Measurements from ENCODE around the gene HEXB. TPM values are rescaled to one million over a fixed set of nuclear protein-coding genes. Genes with fewer than 3 reads are reported as not detected.

The HEXB gene
- total and polyA plus RNA-seq, 2 of the 8 experiments (the other 6 are each of a cell fraction or from before 2014, with no cell fraction given): 39.7 to 69.2 TPM

DNA sequence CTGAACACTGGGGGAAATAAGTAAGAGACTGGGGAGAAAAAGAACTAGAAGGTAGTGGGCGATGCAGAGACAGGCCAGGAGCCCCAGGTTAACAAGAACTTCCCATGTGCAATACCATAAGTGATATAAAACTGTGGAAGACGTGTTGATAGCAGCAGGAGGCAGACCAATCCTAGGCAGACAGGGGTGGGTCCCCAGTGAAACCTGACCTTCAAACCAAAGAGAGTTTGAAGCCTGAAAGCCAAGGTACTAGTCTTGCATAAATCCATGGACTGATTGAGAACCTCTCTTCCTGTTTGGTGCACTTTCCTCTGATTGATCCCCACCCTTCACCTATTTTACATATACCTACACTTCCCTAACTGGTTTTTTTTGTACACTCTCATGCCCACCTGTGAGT lies 15.2 kb upstream of the HEXB start:
- Histone ChIP-seq H3K36me3 (ENCODE audit: control insufficient read depth in 2 of 4, insufficient read depth in 4 of 4, low read length in 3 of 4) (no peaks in the 10 kb centered on the region), H3K27me3 (replicated peaks in 1 of 4; ENCODE audit: control insufficient read depth in 3 of 4, extremely low read depth in 1 of 4, insufficient read depth in 3 of 4, low read length in 3 of 4) (no peaks in the 10 kb centered on the region), H4K20me1 (replicated peaks in 1 of 2; ENCODE audit: control insufficient read depth in 1 of 2, insufficient read depth in 2 of 2, low read length in 2 of 2) (no peaks in the 10 kb centered on the region), H3K4me1 (replicated peaks in 1 of 4; ENCODE audit: control insufficient read depth in 3 of 4, insufficient read depth in 4 of 4, low read length in 3 of 4) (peaks cover 0 to 6% (median 4%) of the 10 kb centered on the region in 4 experiments; a peak in 5 of 7 replicates), H2AFZ (ENCODE audit: low read length) (no peak overlapping the region), H2BK120ac (replicated peaks; ENCODE audit: low read depth, low read length) (no peak overlapping the region), H3K56ac (replicated peaks; ENCODE audit: insufficient read length, low read depth, low read length) (no peak overlapping the region), H3K23me2 (ENCODE audit: low read depth, low read length) (no peaks in the 10 kb centered on the region; the same call in 1 of the 2 replicates), H2AK5ac (ENCODE audit: low read depth, low read length) (no peak overlapping the region), H3K9ac (replicated peaks in 1 of 4; ENCODE audit: extremely low read depth in 1 of 4, low read depth in 3 of 4, low read length in 3 of 4) (no peak overlapping the region), H3K27ac (ENCODE audit: low read depth, low read length) (no peak overlapping the region), H3K4me2 (ENCODE audit: insufficient read depth in 1 of 2, low read depth in 2 of 2, low read length in 2 of 2) (no peak overlapping the region), H3K9me3 (ENCODE audit: insufficient read depth in 2 of 2, low read depth in 1 of 2, low read length in 1 of 2) (no peaks in the 10 kb centered on the region), H4K5ac (ENCODE audit: insufficient read length, low read depth, low read length) (no peak overlapping the region), H3K79me1 (ENCODE audit: low read depth, low read length) (no peaks in the 10 kb centered on the region), H2BK12ac (ENCODE audit: low read depth, low read length) (no peak overlapping the region), H3K4ac (replicated peaks; ENCODE audit: insufficient read length, low read depth, low read length) (no peak overlapping the region), H3K23ac (ENCODE audit: insufficient read length) (no peak overlapping the region), H2BK5ac (ENCODE audit: low read depth, low read length) (no peak overlapping the region), H4K91ac (replicated peaks; ENCODE audit: insufficient read length, low read length) (no peak overlapping the region), H3K14ac (ENCODE audit: insufficient read length) (no peak overlapping the region), H4K8ac (ENCODE audit: extremely low read depth, insufficient read depth, low read length) (no peak overlapping the region), H3K18ac (ENCODE audit: extremely low read depth, low read length) (no peak overlapping the region), H2BK15ac (ENCODE audit: low read length) (no peak overlapping the region), H3K79me2 (ENCODE audit: control insufficient read depth in 1 of 2, insufficient read depth in 2 of 2, low read length in 2 of 2) (no peaks in the 10 kb centered on the region), H2BK20ac (ENCODE audit: low read length) (no peak overlapping the region), H3K4me3 (ENCODE audit: extremely low read depth in 1 of 4, insufficient read depth in 2 of 4, low read depth in 3 of 4, low read length in 4 of 4) (no peak overlapping the region)
- CTCF ChIA-PET (ENCODE audit: partially characterized antibody): interaction anchor here (1.0 kb wide), 1 partner anchor 20 kb away, joined by 3 read pairs; no protein-coding TSS in a partner anchor
- POLR2A ChIA-PET (ENCODE audit: partially characterized antibody): interaction anchor here (1.2 kb wide), 1 partner anchor 29 kb away, joined by 3 read pairs; the partner anchor contains the start of gene ENC1
- WGBS, 2 experiments (ENCODE audit: extremely low coverage in 1 of 2, insufficient coverage in 1 of 2, insufficient read length in 1 of 2, insufficient replicate concordance in 2 of 2, low coverage in 1 of 2, low lambda C conversion rate in 2 of 2, missing lambda C conversion rate in 1 of 2): 79% methylated on average over 2 of the region's 2 CpGs; no CpG with 5 or more reads in 1 of the 2 experiments
- FAIRE-seq (no peak), DNase-seq (ENCODE audit: low read depth in 1 of 2, low spot score in 2 of 2) (no peak)
- TF ChIP-seq EGR1 (IDR thresholded peaks at IDR 0.05; ENCODE audit: borderline replicate concordance, low read depth, low read length): no peak
- TF ChIP-seq, protein P1, sequence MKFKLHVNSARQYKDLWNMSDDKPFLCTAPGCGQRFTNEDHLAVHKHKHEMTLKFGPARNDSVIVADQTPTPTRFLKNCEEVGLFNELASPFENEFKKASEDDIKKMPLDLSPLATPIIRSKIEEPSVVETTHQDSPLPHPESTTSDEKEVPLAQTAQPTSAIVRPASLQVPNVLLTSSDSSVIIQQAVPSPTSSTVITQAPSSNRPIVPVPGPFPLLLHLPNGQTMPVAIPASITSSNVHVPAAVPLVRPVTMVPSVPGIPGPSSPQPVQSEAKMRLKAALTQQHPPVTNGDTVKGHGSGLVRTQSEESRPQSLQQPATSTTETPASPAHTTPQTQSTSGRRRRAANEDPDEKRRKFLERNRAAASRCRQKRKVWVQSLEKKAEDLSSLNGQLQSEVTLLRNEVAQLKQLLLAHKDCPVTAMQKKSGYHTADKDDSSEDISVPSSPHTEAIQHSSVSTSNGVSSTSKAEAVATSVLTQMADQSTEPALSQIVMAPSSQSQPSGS (IDR thresholded peaks at IDR 0.05; ENCODE audit: low read length): no peak
- no peak for TF ChIP-seq BRCA1 (IDR thresholded peaks at IDR 0.05; ENCODE audit: low read depth, low read length)
- no peak for TF ChIP-seq EZH2 (IDR thresholded peaks at IDR 0.05; ENCODE audit: low read depth, low read length, severe bottlenecking)
- TF ChIP-seq SP1 (IDR thresholded peaks at IDR 0.05; ENCODE audit: low read depth, low read length): no peak
- TF ChIP-seq RNF2 (IDR thresholded peaks at IDR 0.05; ENCODE audit: borderline replicate concordance, low read depth, low read length, missing control alignments, poor library complexity, severe bottlenecking): no peak
- no peak for TF ChIP-seq SIRT6 (IDR thresholded peaks at IDR 0.05; ENCODE audit: low read length)
- no peak for TF ChIP-seq CBX8 (IDR thresholded peaks at IDR 0.05; ENCODE audit: borderline replicate concordance, low read depth, low read length)
- TF ChIP-seq SAP30 (IDR thresholded peaks at IDR 0.05; ENCODE audit: insufficient read depth, insufficient replicate concordance, low read length): no peak
- no peak for TF ChIP-seq RBBP5 (IDR thresholded peaks at IDR 0.05; ENCODE audit: borderline replicate concordance, low read depth, low read length)
- TF ChIP-seq RXRA (IDR thresholded peaks at IDR 0.05; ENCODE audit: insufficient read depth, low read depth, low read length): no peak
- no peak for TF ChIP-seq ASH2L (IDR thresholded peaks at IDR 0.05; ENCODE audit: low read length)
